GM12891 (cell line): Measurements from ENCODE around the gene TRA2A.
"Not testable (repeated sequence)": the region's sequence is repeated elsewhere in the genome, so short reads cannot be mapped to it uniquely, and the experiment has no call there.

Experiments used
- PAX5 ChIP-seq: IDR thresholded peaks from 2 replicates; pipeline ENCODE4 v1.6.1; 2011; ENCODE audit warnings: low read length, moderate library complexity, mild to moderate bottlenecking; ENCODE audit not compliant: insufficient read depth, severe bottlenecking
- POLR2A ChIP-seq: IDR thresholded peaks from 2 replicates; pipeline ENCODE4 v1.6.1; 2011; ENCODE audit warnings: low read depth, low read length, control low read depth
- POLR2AphosphoS5 ChIP-seq: IDR thresholded peaks from 2 replicates; pipeline ENCODE4 v1.6.1; 2011; ENCODE audit warnings: low read depth, low read length, control low read depth
- TAF1 ChIP-seq: IDR thresholded peaks from 2 replicates; pipeline ENCODE4 v1.6.1; 2011; ENCODE audit warnings: low read depth, low read length, control low read depth

GRCh38 chr7:23488714-23489113 lies 43.1 kb downstream of the TRA2A start:
- TF ChIP-seq POLR2AphosphoS5, TAF1, POLR2A, PAX5: not testable (repeated sequence)
